Measurements from ENCODE around the gene TAF3. TPM values are rescaled to one million over a fixed set of nuclear protein-coding genes. Genes with fewer than 3 reads are reported as not detected.

The TAF3 gene
- total RNA-seq, 1 donor from 2014 or later = 6.2 TPM

DNA sequence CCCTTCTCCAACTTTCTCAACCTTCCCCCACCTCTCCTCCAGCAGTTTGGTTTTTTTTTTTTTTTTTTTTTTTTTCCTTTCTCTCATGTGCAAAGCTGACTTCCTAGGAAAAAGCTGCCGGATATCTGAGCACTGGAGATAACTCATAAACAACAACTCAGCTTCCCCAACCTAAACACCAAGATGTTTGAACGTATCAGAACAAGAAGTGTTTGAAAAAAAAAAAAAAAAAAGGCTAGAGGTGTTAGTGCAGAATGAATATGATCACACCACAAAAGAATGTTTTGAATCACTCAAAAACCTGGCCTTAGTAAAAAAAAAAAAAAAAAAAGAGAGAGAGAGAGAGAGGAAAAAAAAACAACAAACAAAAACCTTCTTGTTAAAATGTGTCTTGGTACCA is 247.3 kb downstream of the TAF3 start:
- DNase-seq (ENCODE audit: low spot score) = no peak
- no peak for TF ChIP-seq CTCF (IDR thresholded peaks at IDR 0.05)
- H3K4me3 Mint-ChIP-seq (ENCODE audit: unreplicated experiment) = no peak overlapping the region
- H3K36me3 Mint-ChIP-seq (ENCODE audit: low read depth) = peaks cover 4% of the 10 kb centered on the region
- no peaks in the 10 kb centered on the region for H3K4me1 Mint-ChIP-seq (ENCODE audit: low read depth)
- H3K27ac Mint-ChIP-seq (ENCODE audit: unreplicated experiment) = no peak overlapping the region
- no peaks in the 10 kb centered on the region for H3K9me3 Mint-ChIP-seq (ENCODE audit: low read depth)
- H3K27me3 Mint-ChIP-seq (ENCODE audit: low read depth) = peaks cover 77% of the 10 kb centered on the region

GRCh38 chr10:8066124-8066523 is 247.8 kb downstream of the TAF3 start:
- H3K27ac Mint-ChIP-seq (ENCODE audit: unreplicated experiment) = no peak overlapping the region

More at GRCh38 chr10:8066124-8066523, 247.8 kb downstream of the TAF3 start:
- DNase-seq (ENCODE audit: low spot score) = no peak
- TF ChIP-seq CTCF (IDR thresholded peaks at IDR 0.05) = no peak
- Mint-ChIP-seq H3K4me1 (ENCODE audit: low read depth) (no peaks in the 10 kb centered on the region), H3K4me3 (ENCODE audit: unreplicated experiment) (no peak overlapping the region), H3K36me3 (ENCODE audit: low read depth) (peaks cover 4% of the 10 kb centered on the region), H3K27me3 (ENCODE audit: low read depth) (peaks cover 77% of the 10 kb centered on the region), H3K9me3 (ENCODE audit: low read depth) (no peaks in the 10 kb centered on the region)

Other genes starting within 250 kb of the TAF3 start
- gene ITIH5, start 151.5 kb upstream of the TAF3 start, total RNA-seq = 3.4 to 19.5 TPM (median 4.1 TPM) in 3 replicates
- 0.87 TPM in 1 of 3 replicates, not detected in the others for gene ITIH2, start 115.2 kb upstream of the TAF3 start, total RNA-seq
- 11.3 to 15.6 TPM (median 14.2 TPM) in 3 replicates for gene KIN, start 30.5 kb upstream of the TAF3 start, total RNA-seq
- 136 to 157 TPM (median 136 TPM) in 3 replicates for gene ATP5F1C, start 30.3 kb upstream of the TAF3 start, total RNA-seq
- gene GATA3, start 236.2 kb downstream of the TAF3 start, total RNA-seq = not detected in 3 replicates

Measured in chondrocyte (in vitro differentiated cells).